OCI-LY7 (cell line): ENCODE measurements around the gene RAPGEF3. TPM values are rescaled to one million over a fixed set of nuclear protein-coding genes. Genes with fewer than 3 reads are reported as not detected.

Experiments
- BruUV-seq: library from RNA; stranded (reverse); fragments of 400-500 nt; replicated peaks from 2 replicates; lab custom pipeline; 2021; lab: Mats Ljungman, UMichigan
- CTCF ChIA-PET: fragments of 300-600 bp; sonication (Branson Sonifier 250); formaldehyde crosslinking; loops from one replicate; lab custom pipeline; 2022; ENCODE audit warnings: antibody characterized with exemption; ENCODE audit not compliant: unreplicated experiment; lab: Charles Lee
- POLR2A ChIA-PET: fragments of 300-600 bp; sonication (Branson Sonifier 250); formaldehyde crosslinking; loops from one replicate; lab custom pipeline; 2022; ENCODE audit warnings: antibody characterized with exemption; lab: Charles Lee
- DNase-seq: peaks from one replicate; pipeline ENCODE4 v3.0.0-alpha.2; 2015; ENCODE audit warnings: low spot score
- H2AFZ ChIP-seq: fragments of 200-600 bp; sonication (generic), shearing (Covaris generic); 2 replicates; pipeline ENCODE4 v1.6.1; 2014; ENCODE audit warnings: mild to moderate bottlenecking, antibody characterized with exemption, low read length, moderate library complexity
- H3K27ac ChIP-seq: fragments of 200-600 bp; sonication (generic); 2 replicates; pipeline ENCODE4 v1.5.1; 2014; ENCODE audit warnings: mixed run types, low read depth, mild to moderate bottlenecking, moderate library complexity, low read length, inconsistent platforms; ENCODE audit not compliant: poor library complexity, severe bottlenecking
- H3K36me3 ChIP-seq: fragments of 200-600 bp; sonication (generic); 2 replicates; pipeline ENCODE4 v1.6.1; 2014; ENCODE audit warnings: mild to moderate bottlenecking, antibody characterized with exemption, low read length, moderate library complexity, mixed read lengths; ENCODE audit not compliant: insufficient read depth
- H3K4me1 ChIP-seq: fragments of 200-600 bp; sonication (generic); 2 replicates; pipeline ENCODE4 v1.5.1; 2014; ENCODE audit warnings: mild to moderate bottlenecking, low read length; ENCODE audit not compliant: insufficient read depth, poor library complexity, severe bottlenecking
- H3K4me2 ChIP-seq: fragments of 200-600 bp; sonication (generic); 2 replicates; pipeline ENCODE4 v1.6.1; 2014; ENCODE audit warnings: mild to moderate bottlenecking, low read length
- H3K4me3 ChIP-seq: fragments of 200-600 bp; sonication (generic); 2 replicates; pipeline ENCODE4 v1.5.1; 2014; ENCODE audit warnings: mild to moderate bottlenecking, low read depth, low read length; ENCODE audit not compliant: poor library complexity, severe bottlenecking
- H3K79me2 ChIP-seq: fragments of 200-600 bp; sonication (generic); 2 replicates; pipeline ENCODE4 v1.6.1; 2016; ENCODE audit warnings: low read depth, mild to moderate bottlenecking, low read length, moderate library complexity, mixed read lengths; ENCODE audit not compliant: insufficient read depth
- H3K9me2 ChIP-seq: fragments of 200-600 bp; sonication (generic); 2 replicates; pipeline ENCODE4 v1.6.1; 2016; ENCODE audit warnings: mild to moderate bottlenecking, low read length, mixed read lengths; ENCODE audit not compliant: insufficient read depth
- H3K9me3 ChIP-seq: fragments of 200-600 bp; sonication (generic); 2 replicates; pipeline ENCODE4 v1.6.1; 2014; ENCODE audit warnings: mild to moderate bottlenecking, mixed run types, low read length, mixed read lengths
- H4K20me1 ChIP-seq: fragments of 200-600 bp; sonication (generic); 2 replicates; pipeline ENCODE4 v1.6.1; 2014; ENCODE audit warnings: mild to moderate bottlenecking, antibody characterized with exemption, low read length, moderate library complexity, mixed read lengths; ENCODE audit not compliant: insufficient read depth
- CTCF ChIP-seq: fragments of 200-600 bp; sonication (generic); conservative IDR thresholded peaks from 2 replicates; pipeline ENCODE4 v1.5.1; 2014; ENCODE audit warnings: mild to moderate bottlenecking, antibody characterized with exemption, low read length, moderate library complexity, mixed read lengths
- EZH2phosphoT487 ChIP-seq: fragments of 200-600 bp; sonication (generic); IDR thresholded peaks from 2 replicates; pipeline ENCODE4 v1.6.1; 2018; ENCODE audit warnings: low read depth, borderline replicate concordance, mild to moderate bottlenecking, mixed run types, antibody characterized with exemption, low read length, moderate library complexity, mixed read lengths
- intact Hi-C: fragments of 100-400 bp; cut with micrococcal nuclease; formaldehyde crosslinking; loops from one replicate; pipeline ENCODE4 v1.10.0; 2022; ENCODE audit not compliant: unreplicated experiment
- total RNA-seq, 2 experiments: library from RNA; depleted of rRNA in 1 of 2; stranded (reverse); fragments of >200 nt in 1 of 2; shearing (Covaris generic) in 1 of 2; gene quantifications; 2 replicates each; pipeline ENCODE4 v1.2.3, GENCODE V29; 2014 to 2022

Gene RAPGEF3
- total RNA-seq, 2 experiments from 2014 or later: 0.69 to 4.7 TPM

GRCh38 chr12:47758584-47758833 is 171 bp downstream of the RAPGEF3 start:
- DNase-seq: no peak
- Histone ChIP-seq H3K4me3 (peak overlapping the region; percentile 70), H3K9me3 (no peaks in the 10 kb centered on the region), H2AFZ (peak overlapping the region; percentile 99; the same call in 1 of the 2 replicates), H3K27ac (no peak overlapping the region), H3K36me3 (no peaks in the 10 kb centered on the region), H3K4me1 (peaks cover 39% of the 10 kb centered on the region), H3K4me2 (peak overlapping the region; percentile 92), H4K20me1 (no peaks in the 10 kb centered on the region), H3K79me2 (no peaks in the 10 kb centered on the region), H3K9me2 (no peaks in the 10 kb centered on the region)
- intact Hi-C loops: no loop called here
- POLR2A ChIA-PET: interaction anchor here (0.5 to 6.7 kb wide), 5 partner anchors 8 to 1532 kb away, joined by 6 to 44 read pairs (median 8); no protein-coding TSS in a partner anchor
- no TSS peak for BruUV-seq
- TF ChIP-seq CTCF (no peak), EZH2phosphoT487 (no peak)
- CTCF ChIA-PET: interaction anchor here (0.6 to 2.3 kb wide), 5 partner anchors 8 to 437 kb away, joined by 3 to 16 read pairs (median 4); no protein-coding TSS in a partner anchor

- intact Hi-C loops: no loop called here
- no peak for DNase-seq
- Histone ChIP-seq H3K79me2 (no peaks in the 10 kb centered on the region), H3K9me3 (no peaks in the 10 kb centered on the region), H2AFZ (no peak overlapping the region), H3K27ac (no peak overlapping the region), H3K9me2 (no peaks in the 10 kb centered on the region), H3K4me1 (peaks cover 42% of the 10 kb centered on the region), H3K36me3 (no peaks in the 10 kb centered on the region), H3K4me2 (peak overlapping the region; percentile 92), H4K20me1 (no peaks in the 10 kb centered on the region), H3K4me3 (no peak overlapping the region)
- CTCF ChIA-PET: interaction anchor here (0.6 to 2.3 kb wide), 5 partner anchors 9 to 436 kb away, joined by 3 to 16 read pairs (median 4); no protein-coding TSS in a partner anchor
- BruUV-seq: no TSS peak
- POLR2A ChIA-PET: interaction anchor here (0.5 to 6.7 kb wide), 7 partner anchors 9 to 1532 kb away, joined by 4 to 44 read pairs (median 6); no protein-coding TSS in a partner anchor
- TF ChIP-seq CTCF (no peak), EZH2phosphoT487 (no peak)
Measured at GRCh38 chr12:47757840-47758583, 668 bp downstream of the RAPGEF3 start.
